SH-SY5Y (cell line): ENCODE measurements around the gene LRRN2.

Experiments used
- GATA2 ChIP-seq: IDR thresholded peaks from 2 replicates; pipeline ENCODE4 v1.6.1; 2011; ENCODE audit warnings: mild to moderate bottlenecking, low read depth, low read length
- GATA3 ChIP-seq: IDR thresholded peaks from 2 replicates; pipeline ENCODE4 v1.6.1; 2011; ENCODE audit warnings: low read depth, mild to moderate bottlenecking, low read length, moderate library complexity

Gene LRRN2

DNA sequence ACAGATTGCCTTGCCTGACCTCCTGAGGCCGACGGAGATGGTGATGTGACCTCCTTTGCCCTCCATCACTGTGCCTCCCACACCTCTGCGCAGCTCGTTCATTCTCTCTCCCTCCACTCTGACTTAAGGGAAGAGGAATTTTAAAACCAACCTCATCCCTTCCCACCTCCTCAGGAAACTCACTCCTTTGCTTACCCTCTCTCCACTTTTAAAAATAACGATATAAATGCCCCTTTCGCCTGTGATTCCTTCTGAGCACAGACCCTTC is 21.2 kb downstream of the LRRN2 start:
- no peak for TF ChIP-seq GATA3
- TF ChIP-seq GATA2 = no peak

DNA sequence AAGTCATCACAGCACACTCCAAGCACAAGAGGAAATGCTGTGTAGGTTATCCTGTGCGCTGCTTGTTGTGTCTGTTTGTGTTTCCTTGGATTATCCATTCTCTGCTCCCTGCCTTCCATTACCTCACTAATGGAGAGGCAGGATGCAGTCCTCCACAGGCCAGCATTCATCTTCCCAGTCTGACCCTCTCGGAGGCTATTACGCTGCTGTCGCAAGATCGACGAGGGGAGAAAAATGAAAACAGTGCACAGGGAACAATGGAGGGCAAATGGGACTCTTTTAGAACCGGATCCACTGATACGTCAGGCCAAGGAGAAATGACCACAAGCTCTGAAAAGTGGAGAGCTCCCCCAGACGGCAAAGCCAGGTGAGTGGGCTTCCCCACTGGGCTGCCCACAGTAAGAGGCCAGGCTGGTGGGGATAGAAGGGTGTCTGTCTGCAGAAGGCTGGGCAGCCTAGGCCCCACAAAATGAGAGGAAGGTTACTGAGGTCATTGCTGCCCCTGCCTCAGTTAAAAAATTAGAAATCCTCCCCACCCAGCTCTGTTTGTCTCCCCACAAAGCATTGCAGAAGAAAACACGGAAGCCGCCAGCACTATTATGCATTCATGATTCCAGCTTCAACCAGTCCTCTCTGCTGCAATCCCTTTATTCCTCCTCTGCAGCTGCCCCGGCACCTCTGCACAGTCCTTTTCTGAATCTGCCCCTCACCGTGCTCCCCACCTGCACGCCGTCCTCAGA is 21.7 kb downstream of the LRRN2 start:
- TF ChIP-seq GATA3 = no peak
- no peak for TF ChIP-seq GATA2

DNA sequence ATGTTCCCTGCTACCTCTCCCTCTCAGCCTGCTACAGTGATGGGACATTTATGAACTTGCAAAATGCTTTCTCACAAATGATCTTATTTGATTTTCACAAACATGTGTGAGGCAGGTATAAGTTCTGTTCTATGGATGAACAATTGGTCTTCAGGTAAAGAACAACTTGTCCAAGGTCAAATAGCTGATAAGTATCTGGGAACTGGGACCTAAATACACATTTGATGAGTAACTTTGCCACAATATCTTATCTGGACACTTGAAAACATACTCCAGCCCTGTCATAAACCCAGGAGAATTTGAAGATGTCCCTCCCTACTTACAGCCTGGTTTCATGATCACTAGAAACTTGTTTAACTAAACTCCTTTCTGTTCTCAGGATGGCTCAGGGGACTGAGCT is 23.0 kb downstream of the LRRN2 start:
- no peak for TF ChIP-seq GATA3
- TF ChIP-seq GATA2 = no peak

DNA sequence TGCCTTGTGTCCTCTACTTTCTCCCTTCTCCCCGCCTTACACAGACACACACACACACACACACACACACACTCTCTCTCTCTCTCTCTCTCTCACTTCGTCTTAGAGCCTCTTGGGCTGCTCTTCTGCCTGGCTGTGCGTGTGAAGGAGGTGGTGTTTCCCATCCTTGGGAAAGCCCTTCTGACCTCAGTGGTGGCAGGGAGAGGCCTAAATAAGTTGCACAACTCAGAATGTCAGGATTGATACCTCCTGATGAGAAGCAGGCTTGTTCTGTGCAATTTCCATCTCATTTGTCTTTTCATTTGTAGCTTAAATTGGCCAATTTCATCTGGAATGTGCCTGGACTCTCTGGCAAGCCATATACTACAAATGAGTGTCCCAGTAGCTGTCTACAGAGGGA is 25.0 kb downstream of the LRRN2 start:
- TF ChIP-seq GATA2 = no peak
- no peak for TF ChIP-seq GATA3

DNA sequence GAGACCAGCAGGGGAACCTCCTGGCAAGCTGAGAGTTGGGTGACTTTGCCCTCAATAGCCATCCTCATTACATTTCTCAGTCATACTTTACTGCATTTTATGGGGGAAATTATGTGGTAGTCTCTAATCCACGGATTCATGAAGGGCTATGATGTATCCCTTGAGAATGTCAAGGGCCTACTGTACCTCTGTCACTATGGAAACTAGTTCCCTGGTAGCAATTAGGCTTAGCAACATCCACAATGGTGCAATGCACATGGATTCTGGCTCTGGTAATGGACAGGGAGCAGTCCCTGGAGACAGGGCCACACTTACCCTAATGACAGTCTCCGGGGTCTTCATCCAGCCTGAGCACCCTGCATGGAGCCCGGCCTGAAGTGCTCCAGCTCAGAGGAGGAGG is 26.5 kb downstream of the LRRN2 start:
- TF ChIP-seq GATA3 (no peak), GATA2 (no peak)

DNA sequence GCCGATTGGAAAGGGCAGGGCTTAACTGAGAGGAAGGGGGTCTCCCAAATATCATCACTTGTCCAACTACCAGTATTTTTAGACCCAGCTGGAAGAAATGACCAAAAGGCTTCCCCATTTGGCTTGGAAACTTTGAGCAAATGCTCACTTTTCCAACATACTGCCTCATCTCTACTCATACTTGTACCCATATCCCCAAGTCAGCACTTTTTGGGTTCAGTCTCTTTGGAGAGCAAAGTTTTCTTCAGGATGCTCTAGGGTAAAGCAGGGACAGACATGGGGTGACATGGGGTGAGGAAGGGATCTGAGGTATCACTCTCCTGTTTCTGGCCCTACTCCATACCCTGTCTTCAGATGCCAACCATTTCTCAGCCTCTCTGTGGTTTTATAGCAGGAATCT is 27.2 kb downstream of the LRRN2 start:
- TF ChIP-seq GATA3 (no peak), GATA2 (no peak)

DNA sequence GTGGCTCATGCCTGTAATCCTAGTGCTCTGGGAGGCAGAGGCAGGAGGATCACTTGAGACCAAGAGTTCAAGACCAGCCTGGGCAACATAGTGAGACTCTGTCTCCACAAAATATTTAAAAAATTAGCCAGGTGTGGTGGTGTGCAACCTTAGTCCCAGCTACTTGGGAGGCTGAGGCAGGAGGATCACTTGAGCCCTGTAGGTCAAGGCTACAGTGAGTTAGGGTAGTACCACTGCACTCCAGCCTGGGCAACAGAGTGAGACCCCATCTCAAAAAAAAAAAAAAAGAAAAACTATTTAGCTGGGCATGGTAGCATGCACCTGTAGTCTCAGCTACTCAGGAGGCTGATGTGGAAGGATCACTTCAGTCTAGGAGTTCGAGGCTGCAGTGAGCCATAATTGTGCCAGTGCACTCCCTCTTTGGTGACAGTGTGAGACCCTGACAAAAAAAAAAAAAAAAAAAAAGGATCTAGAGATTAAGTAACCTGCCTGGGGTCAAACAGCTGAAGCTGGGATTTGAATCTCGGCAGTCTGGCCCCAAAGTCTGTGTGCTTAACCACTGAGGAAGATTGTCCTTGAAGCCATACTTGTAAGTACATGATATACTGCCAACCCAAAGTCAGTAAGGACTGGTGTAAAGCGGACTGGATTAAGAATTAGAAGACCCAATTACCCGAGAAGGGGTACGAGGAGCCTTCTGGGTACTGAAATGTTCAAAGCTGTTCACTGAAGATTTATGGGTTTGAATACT is 31.8 kb downstream of the LRRN2 start:
- no peak for TF ChIP-seq GATA3
- no peak for TF ChIP-seq GATA2

DNA sequence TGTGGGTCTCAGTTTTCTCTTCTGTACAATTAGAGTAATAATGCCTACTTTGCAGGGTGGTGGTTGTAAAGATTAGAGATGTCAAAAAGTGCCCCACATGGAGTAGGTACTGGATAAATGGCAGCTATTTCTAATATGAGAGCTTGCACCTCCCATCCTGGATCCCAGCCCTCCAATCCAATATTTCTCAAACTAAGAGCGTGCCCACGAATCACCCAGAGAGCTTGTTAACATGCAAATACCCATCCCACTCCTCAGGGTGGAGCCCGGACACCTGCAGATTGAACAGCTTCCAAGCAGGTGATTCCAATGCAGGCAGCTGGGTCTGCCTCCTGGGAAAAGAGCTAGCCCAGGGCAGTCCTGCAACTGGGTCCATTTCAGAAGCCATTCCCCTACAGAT is 33.0 kb downstream of the LRRN2 start:
- TF ChIP-seq GATA2 = no peak
- no peak for TF ChIP-seq GATA3

DNA sequence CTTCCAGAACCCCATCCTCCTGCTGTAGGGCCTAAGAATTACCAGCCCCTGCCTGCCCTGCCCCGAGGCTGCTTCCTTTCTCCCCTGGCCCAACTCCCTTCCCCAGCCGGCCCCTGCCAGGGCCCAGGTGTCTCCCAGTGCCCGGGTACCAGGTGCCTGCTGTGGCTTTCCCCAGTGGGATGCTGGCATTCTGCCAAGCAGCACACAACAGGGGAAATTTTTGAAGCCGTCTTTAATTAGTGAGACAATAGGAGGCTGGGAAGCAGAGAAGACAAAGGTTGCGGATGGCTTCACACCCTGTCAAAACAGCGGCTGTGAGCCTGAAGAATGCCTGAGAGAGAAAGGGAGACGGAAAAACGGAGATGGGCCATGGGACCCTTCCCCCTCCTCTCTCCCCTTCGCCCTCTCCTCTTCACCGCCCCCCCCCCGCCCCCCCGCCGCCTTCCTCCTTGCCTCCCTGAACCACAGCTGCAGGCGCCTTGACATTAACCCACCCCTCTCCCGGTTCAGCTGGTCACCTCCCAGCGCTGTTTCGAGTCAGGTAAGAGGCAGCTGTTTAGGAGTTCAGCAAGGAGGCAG is 33.6 kb downstream of the LRRN2 start:
- no peak for TF ChIP-seq GATA3
- TF ChIP-seq GATA2 = no peak

DNA sequence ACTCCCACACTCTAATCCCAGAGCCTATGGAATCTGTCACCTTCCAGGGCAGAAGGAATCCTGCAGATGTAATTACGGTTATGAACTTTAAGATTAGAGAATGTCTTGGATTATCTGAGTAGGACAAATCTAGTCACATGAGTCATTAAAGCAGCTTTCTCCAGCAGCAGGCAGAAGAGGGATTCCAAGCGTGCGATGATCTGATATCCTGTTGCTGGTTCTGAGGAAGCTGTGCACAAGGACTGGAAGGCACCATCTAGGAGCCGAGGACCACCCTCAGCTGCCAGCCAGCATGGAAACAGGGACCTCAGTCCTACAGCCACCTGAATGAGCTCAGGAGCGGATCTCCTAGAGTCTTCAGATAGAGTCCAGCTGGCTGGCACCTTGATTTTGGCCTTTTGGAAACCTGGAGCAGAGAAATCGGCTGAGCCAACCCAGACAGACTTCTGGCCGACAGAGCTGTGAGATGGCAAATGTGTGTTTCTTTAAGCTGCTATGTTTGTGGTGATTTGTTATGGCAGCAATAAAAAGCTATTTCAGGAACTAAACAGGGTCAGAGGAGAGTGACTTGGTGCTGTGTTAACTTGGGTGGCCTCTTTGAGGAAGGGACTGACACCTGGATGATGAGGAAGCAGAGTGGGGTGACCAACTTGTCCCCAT is 34.5 kb downstream of the LRRN2 start:
- TF ChIP-seq GATA2 = no peak
- TF ChIP-seq GATA3 = no peak

DNA sequence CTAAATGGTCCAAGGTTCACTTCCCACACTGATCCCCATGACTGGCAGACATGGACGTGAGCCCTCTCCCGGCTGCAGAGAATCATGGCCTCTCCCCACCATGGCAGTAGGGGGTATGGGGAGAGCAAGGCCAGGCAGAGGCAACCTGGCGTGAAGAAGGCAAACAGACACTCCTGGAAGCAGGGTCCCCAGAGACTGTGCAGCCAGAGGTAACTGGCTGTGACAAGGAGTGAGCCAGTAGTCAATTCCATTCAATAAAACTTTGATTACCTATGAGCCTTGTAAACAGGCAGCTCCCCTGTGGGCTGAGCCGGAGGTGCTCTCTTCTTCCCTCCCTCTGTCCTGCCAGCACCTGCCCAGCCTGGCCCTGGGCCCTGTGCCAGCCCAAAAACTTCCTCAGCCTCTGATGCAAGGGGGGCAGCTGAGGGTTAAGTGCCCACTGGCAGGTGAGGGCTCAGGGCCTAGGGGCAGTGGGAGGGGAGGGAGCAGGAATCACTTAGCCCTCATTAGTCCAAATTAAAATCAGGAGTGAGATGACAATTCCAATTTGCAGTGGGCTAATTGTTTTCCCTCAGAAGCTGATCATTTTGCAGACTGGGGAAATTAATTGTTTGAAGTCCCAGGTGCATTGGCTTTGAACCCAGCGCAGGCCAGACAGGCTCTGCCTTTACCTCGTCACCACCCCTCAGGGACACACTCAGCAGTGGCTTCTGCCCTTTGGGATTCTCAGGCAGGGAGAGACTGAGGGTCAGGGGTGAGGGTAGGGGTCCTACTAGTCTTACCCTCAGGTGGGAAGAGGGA is 35.6 kb downstream of the LRRN2 start:
- TF ChIP-seq GATA2 = no peak
- no peak for TF ChIP-seq GATA3

DNA sequence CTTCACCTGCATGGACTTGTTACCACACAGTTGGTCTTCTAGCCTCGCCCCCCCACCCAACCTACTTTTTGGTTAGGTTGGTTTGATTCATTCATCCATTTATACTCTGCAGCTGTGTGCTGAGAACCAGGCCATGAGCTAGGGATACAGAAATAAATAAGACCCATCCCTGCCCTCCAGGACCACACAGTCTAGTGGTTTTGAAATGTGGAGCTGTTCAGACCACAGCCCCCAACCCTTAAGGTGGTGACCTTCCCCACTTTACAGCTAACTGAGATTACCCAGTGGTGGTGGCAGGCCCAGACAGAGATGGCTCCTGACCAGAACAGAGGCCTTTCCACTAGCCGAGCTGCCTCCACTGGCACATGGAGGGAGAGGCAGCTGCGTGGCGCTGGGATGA is 37.0 kb downstream of the LRRN2 start:
- no peak for TF ChIP-seq GATA3
- TF ChIP-seq GATA2 = no peak

DNA sequence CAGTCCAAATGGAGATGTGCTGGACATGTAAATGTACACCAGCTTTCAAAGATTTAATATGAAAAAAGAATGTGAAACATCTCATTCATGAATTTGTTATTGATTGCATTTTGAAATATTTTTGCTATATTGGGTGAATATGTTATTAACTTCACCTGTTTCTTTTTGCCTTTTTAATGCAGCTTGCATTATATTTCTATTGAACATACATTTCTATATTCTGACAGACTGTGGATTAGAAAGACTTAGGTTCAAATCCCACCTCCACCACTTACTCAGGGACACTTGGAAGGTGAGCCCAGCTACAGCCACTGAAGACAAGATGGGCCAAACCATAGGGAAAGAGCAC is 37.8 kb downstream of the LRRN2 start:
- TF ChIP-seq GATA2 = no peak
- no peak for TF ChIP-seq GATA3
